Hepatocyte (in vitro differentiated cells): ENCODE measurements around the gene C11orf98.

Experiments
- CTCF ChIP-seq: fragments of 200-600 bp; sonication (generic); IDR thresholded peaks from 2 replicates; pipeline ENCODE4 v1.5.1; 2016; ENCODE audit warnings: antibody characterized with exemption, mild to moderate bottlenecking; ENCODE audit not compliant: poor library complexity
- EZH2 ChIP-seq: fragments of 200-600 bp; sonication (generic); IDR thresholded peaks from 2 replicates; pipeline ENCODE4 v1.6.1; 2016; ENCODE audit warnings: antibody characterized with exemption, mild to moderate bottlenecking, borderline replicate concordance
- EZH2phosphoT487 ChIP-seq: fragments of 200-600 bp; sonication (generic); IDR thresholded peaks from one replicate; pipeline ENCODE4 v1.6.1; 2018; ENCODE audit warnings: antibody characterized with exemption, mild to moderate bottlenecking, low read depth, moderate library complexity; ENCODE audit not compliant: unreplicated experiment, severe bottlenecking

- TF ChIP-seq CTCF (peak; percentile 81), EZH2phosphoT487 (no peak), EZH2 (no peak)
Measured at GRCh38 chr11:62694455-62695167, 29.6 kb upstream of the C11orf98 start.
